CD14-positive monocyte (primary cell): ENCODE data around the gene CTSH. TPM values are rescaled to one million over a fixed set of nuclear protein-coding genes. Genes with fewer than 3 reads are reported as not detected.

Experiments
- DNase-seq, 3 donors: peaks; one replicate each; pipeline ENCODE4 v3.0.0-alpha.2; 2011 to 2022
- H2AFZ ChIP-seq: 2 replicates; pipeline ENCODE4 v1.6.0; 2012; ENCODE audit warnings: mild to moderate bottlenecking, low read depth, low read length, inconsistent platforms; ENCODE audit not compliant: insufficient read depth, poor library complexity, severe bottlenecking
- H3K27ac ChIP-seq, 2 donors: 1 replicate in 1 of 2; 2 replicates in 1 of 2; pipeline ENCODE4 v1.5.1; 2012 to 2013; ENCODE audit warnings: low read length in 2 of 2, control low read depth in 1 of 2, inconsistent platforms in 1 of 2, low read depth in 1 of 2, mild to moderate bottlenecking in 1 of 2
- H3K27me3 ChIP-seq, 2 donors: one replicate each; pipeline versions ENCODE4 v1.6.0 to v1.6.1; 2011 to 2013; ENCODE audit warnings: low read length in 2 of 2; ENCODE audit not compliant: control insufficient read depth in 2 of 2, insufficient read depth in 2 of 2
- H3K36me3 ChIP-seq, 2 donors: replicated peaks in 1 of 2; 1 replicate in 1 of 2; 2 replicates in 1 of 2; pipeline versions ENCODE4 v1.5.1 to v1.6.1; 2012 to 2013; ENCODE audit warnings: low read length in 2 of 2, control low read depth in 1 of 2, inconsistent platforms in 1 of 2, mild to moderate bottlenecking in 1 of 2; ENCODE audit not compliant: insufficient read depth in 2 of 2, control insufficient read depth in 1 of 2
- H3K4me1 ChIP-seq, 2 donors: 1 replicate in 1 of 2; 2 replicates in 1 of 2; pipeline versions ENCODE4 v1.5.1 to v1.6.1; 2012 to 2013; ENCODE audit warnings: low read length in 2 of 2, control low read depth in 1 of 2, inconsistent platforms in 1 of 2, mild to moderate bottlenecking in 1 of 2, moderate library complexity in 1 of 2; ENCODE audit not compliant: insufficient read depth in 2 of 2, control insufficient read depth in 1 of 2
- H3K4me2 ChIP-seq: replicated peaks from 2 replicates; pipeline ENCODE3; 2012; ENCODE audit warnings: low read length, moderate library complexity, mild to moderate bottlenecking; ENCODE audit not compliant: poor library complexity, severe bottlenecking; ENCODE audit errors: extremely low read depth
- H3K4me3 ChIP-seq, 3 experiments: fragments of 200-600 bp in 1 of 3; sonication (generic) in 1 of 3; replicated peaks in 1 of 3; 1 replicate in 2 of 3; 2 replicates in 1 of 3; pipeline ENCODE4 v1.5.1; 2011 to 2013; ENCODE audit warnings: low read length in 3 of 3, mild to moderate bottlenecking in 3 of 3, control low read depth in 2 of 3, low read depth in 2 of 3, inconsistent platforms in 1 of 3, moderate library complexity in 1 of 3
- H3K79me2 ChIP-seq: 2 replicates; pipeline ENCODE4 v1.6.0; 2012; ENCODE audit warnings: mild to moderate bottlenecking, control low read depth, inconsistent platforms, low read length, moderate library complexity; ENCODE audit not compliant: insufficient read depth
- H3K9ac ChIP-seq: 2 replicates; pipeline ENCODE4 v1.6.0; 2017; ENCODE audit warnings: low read length, mild to moderate bottlenecking; ENCODE audit not compliant: insufficient read depth, poor library complexity, severe bottlenecking
- H3K9me3 ChIP-seq, 2 donors: replicated peaks in 1 of 2; 1 replicate in 1 of 2; 2 replicates in 1 of 2; pipeline versions ENCODE4 v1.5.1 to v1.6.1; 2012 to 2013; ENCODE audit warnings: low read length in 2 of 2, control low read depth in 1 of 2; ENCODE audit not compliant: control insufficient read depth in 1 of 2, insufficient read depth in 1 of 2
- H4K20me1 ChIP-seq: 2 replicates; pipeline ENCODE4 v1.6.0; 2012; ENCODE audit warnings: mild to moderate bottlenecking, low read length, control low read depth, moderate library complexity; ENCODE audit not compliant: insufficient read depth
- H3K27ac Mint-ChIP-seq, 7 donors: one replicate each; pipeline ENCODE4 v1.8.0; 2020; ENCODE audit warnings: mild to moderate bottlenecking in 7 of 7, mixed read lengths in 7 of 7, moderate library complexity in 6 of 7, inconsistent platforms in 2 of 7
- H3K27me3 Mint-ChIP-seq, 3 donors: one replicate each; pipeline ENCODE4 v1.8.0; 2021 to 2022; ENCODE audit warnings: low read depth in 3 of 3, mild to moderate bottlenecking in 3 of 3, mixed read lengths in 3 of 3, moderate library complexity in 3 of 3, inconsistent platforms in 1 of 3
- H3K36me3 Mint-ChIP-seq, 2 donors: one replicate each; pipeline ENCODE4 v1.8.0; 2020; ENCODE audit warnings: mixed read lengths in 2 of 2, inconsistent platforms in 1 of 2, mild to moderate bottlenecking in 1 of 2
- H3K4me1 Mint-ChIP-seq: one replicate; pipeline ENCODE4 v1.8.0; 2020; ENCODE audit warnings: mild to moderate bottlenecking, mixed read lengths
- H3K4me3 Mint-ChIP-seq, 2 donors: one replicate each; pipeline ENCODE4 v1.8.0; 2020; ENCODE audit warnings: mild to moderate bottlenecking in 2 of 2, mixed read lengths in 2 of 2, moderate library complexity in 1 of 2
- H3K9me3 Mint-ChIP-seq, 7 donors: one replicate each; pipeline ENCODE4 v1.8.0; 2020 to 2022; ENCODE audit warnings: mixed read lengths in 7 of 7, mild to moderate bottlenecking in 6 of 7, moderate library complexity in 6 of 7, inconsistent platforms in 2 of 7
- WGBS: methylation state at CpG from one replicate; pipeline ENCODE4 v1.1.5; 2013; ENCODE audit warnings: missing lambda C conversion rate; ENCODE audit not compliant: insufficient coverage; 5-methylcytosine and 5-hydroxymethylcytosine counted together
- intact Hi-C, 2 donors: fragments of 100-400 bp; cut with micrococcal nuclease; formaldehyde crosslinking; loops; one replicate each; pipeline versions ENCODE4 v1.15.0 to v1.15.1; 2023
- polyA plus RNA-seq, 3 donors: library from polyadenylated mRNA; depleted of rRNA in 1 of 3; unstranded in 2 of 3; stranded (reverse) in 1 of 3; fragments of 300-500 nt in 2 of 3; fragments of >200 nt in 1 of 3; fragmentation: Illumina TruSeq in 2 of 3; gene quantifications; 1 replicate in 2 of 3; 2 replicates in 1 of 3; pipeline ENCODE4 v1.2.3, GENCODE V29; 2012 to 2021
- TF ChIP-seq, protein P1 (sequence below): fragments of 200-600 bp; IDR thresholded peaks from one replicate; pipeline ENCODE4 v1.8.0; 2022; ENCODE audit warnings: antibody characterized with exemption, mild to moderate bottlenecking

CTSH gene
- polyA plus RNA-seq, 3 donors: 555 to 884 (median 756) TPM

DNA sequence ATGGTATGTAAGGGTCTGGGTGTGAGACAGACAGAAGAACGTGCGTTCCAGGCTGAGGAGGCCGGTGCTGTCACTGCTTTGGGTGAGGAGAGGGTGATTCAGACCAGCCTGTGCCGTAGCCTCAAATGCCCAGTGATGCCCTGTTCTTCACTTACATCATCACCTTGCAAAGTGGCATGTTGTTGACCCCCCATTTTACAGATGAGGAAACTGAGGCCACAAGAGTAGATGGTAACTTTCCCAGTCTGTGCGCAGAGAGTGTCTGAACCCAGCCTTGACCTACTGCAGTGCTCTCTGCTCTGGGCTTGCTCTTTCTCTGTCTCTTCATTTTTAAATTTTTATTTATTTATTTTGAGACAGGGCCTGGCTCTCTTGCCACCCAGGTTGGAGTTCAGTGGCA, 1.6 kb upstream of the CTSH start:
- Histone ChIP-seq H3K36me3 (no peaks in the 10 kb centered on the region), H3K4me2 (no peak overlapping the region), H3K4me3 (no peak overlapping the region), H3K9ac (no peak overlapping the region), H2AFZ (peak overlapping the region; percentile 30), H4K20me1 (peaks cover 8% of the 10 kb centered on the region), H3K27me3 (no peaks in the 10 kb centered on the region), H3K79me2 (peaks cover 38% of the 10 kb centered on the region), H3K27ac (no peak overlapping the region), H3K4me1 (peaks cover 32 to 38% of the 10 kb centered on the region in 2 donors), H3K9me3 (no peaks in the 10 kb centered on the region)
- TF ChIP-seq, protein P1, sequence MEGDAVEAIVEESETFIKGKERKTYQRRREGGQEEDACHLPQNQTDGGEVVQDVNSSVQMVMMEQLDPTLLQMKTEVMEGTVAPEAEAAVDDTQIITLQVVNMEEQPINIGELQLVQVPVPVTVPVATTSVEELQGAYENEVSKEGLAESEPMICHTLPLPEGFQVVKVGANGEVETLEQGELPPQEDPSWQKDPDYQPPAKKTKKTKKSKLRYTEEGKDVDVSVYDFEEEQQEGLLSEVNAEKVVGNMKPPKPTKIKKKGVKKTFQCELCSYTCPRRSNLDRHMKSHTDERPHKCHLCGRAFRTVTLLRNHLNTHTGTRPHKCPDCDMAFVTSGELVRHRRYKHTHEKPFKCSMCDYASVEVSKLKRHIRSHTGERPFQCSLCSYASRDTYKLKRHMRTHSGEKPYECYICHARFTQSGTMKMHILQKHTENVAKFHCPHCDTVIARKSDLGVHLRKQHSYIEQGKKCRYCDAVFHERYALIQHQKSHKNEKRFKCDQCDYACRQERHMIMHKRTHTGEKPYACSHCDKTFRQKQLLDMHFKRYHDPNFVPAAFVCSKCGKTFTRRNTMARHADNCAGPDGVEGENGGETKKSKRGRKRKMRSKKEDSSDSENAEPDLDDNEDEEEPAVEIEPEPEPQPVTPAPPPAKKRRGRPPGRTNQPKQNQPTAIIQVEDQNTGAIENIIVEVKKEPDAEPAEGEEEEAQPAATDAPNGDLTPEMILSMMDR: no peak
- H3K4me1 Mint-ChIP-seq: peaks cover 42% of the 10 kb centered on the region
- H3K9me3 Mint-ChIP-seq: peaks cover 0 to 2% (median 0%) of the 10 kb centered on the region in 7 donors
- intact Hi-C loops: loop anchor here in 1 of 2 donors (10.0 kb wide), 1 partner anchor 72 kb away; the partner anchor contains the start of gene MORF4L1
- peaks cover 3 to 6% of the 10 kb centered on the region in 2 donors for H3K36me3 Mint-ChIP-seq
- peaks cover 6 to 18% (median 14%) of the 10 kb centered on the region in 3 donors for H3K27me3 Mint-ChIP-seq
- no peak for DNase-seq
- no peak overlapping the region for H3K4me3 Mint-ChIP-seq
- WGBS: 100% methylated on average over 1 of the region's 5 CpGs
- H3K27ac Mint-ChIP-seq: peak overlapping the region in 2 of 7 donors; percentile 5 to 33

DNA sequence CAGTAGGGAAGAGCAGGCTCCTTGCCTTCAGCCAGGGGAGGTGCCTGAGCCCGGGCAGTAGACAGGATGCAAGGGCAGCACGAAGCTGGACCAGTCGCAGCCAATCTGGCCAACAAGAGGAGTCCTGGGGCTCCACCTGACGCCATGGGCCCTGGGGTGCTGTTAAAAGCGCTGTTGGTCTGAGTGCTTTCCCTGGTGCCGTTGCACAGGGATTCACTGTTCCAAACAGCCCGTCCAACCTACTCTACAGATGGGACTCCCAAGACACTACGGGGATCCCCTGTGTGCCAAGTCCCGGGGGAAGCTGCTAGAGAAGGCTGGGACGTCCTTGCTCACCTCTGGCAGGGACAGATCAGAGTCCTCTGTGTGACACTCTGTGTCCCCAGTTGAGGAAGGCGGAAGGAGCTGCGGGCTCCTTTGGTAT, 632 bp downstream of the CTSH start:
- WGBS: 67% methylated on average over 7 of the region's 12 CpGs
- H3K4me2 ChIP-seq: peak overlapping the region; percentile 83
- peaks cover 0 to 2% (median 0%) of the 10 kb centered on the region in 7 donors for H3K9me3 Mint-ChIP-seq
- H3K79me2 ChIP-seq: peaks cover 55% of the 10 kb centered on the region
- peak overlapping the region; percentile 53 to 98 (median 95) for H3K4me3 ChIP-seq
- H3K9ac ChIP-seq: peak overlapping the region; percentile 88
- peaks cover 51 to 52% of the 10 kb centered on the region in 2 donors for H3K4me1 ChIP-seq
- intact Hi-C loops: loop anchor here in 1 of 2 donors (5.0 to 10.0 kb wide), 2 partner anchors 33 to 69 kb away; partner anchors contain the start of gene MORF4L1
- no peaks in the 10 kb centered on the region for H3K9me3 ChIP-seq
- TF ChIP-seq, protein P1: no peak
- H4K20me1 ChIP-seq: peaks cover 8% of the 10 kb centered on the region
- H3K36me3 Mint-ChIP-seq: peaks cover 8 to 15% of the 10 kb centered on the region in 2 donors
- no peaks in the 10 kb centered on the region for H3K36me3 ChIP-seq
- H3K27ac ChIP-seq: peak overlapping the region; percentile 76 to 94
- peak overlapping the region; percentile 86 to 95 (median 90) for H3K27ac Mint-ChIP-seq
- H3K27me3 Mint-ChIP-seq: peaks cover 6 to 13% (median 10%) of the 10 kb centered on the region in 3 donors
- peak overlapping the region; percentile 95 for H2AFZ ChIP-seq
- H3K4me3 Mint-ChIP-seq: peak overlapping the region; percentile 91 to 99
- H3K27me3 ChIP-seq: no peaks in the 10 kb centered on the region
- H3K4me1 Mint-ChIP-seq: peaks cover 52% of the 10 kb centered on the region
- peak in 1 of 3 donors; percentile 8 for DNase-seq
